Measurements from ENCODE around the gene XAB2. TPM values are rescaled to one million over a fixed set of nuclear protein-coding genes. Genes with fewer than 3 reads are reported as not detected.

XAB2 gene
- total RNA-seq, 1 experiment from 2014 or later = 36.9 TPM

GRCh38 chr19:7605490-7606222, 23.7 kb downstream of the XAB2 start:
- ATAC-seq (peak; percentile 78), DNase-seq (ENCODE audit: low read depth, low spot score) (peak; percentile 12)
- ChIA-PET CTCF (interaction anchor here (0.6 to 0.8 kb wide), 2 partner anchors 9 to 13 kb away, joined by 4 to 13 read pairs; no protein-coding TSS in a partner anchor), POLR2A (interaction anchor here (0.6 to 0.8 kb wide), 2 partner anchors 171 to 255 kb away, joined by 3 read pairs; no protein-coding TSS in a partner anchor)
- intact Hi-C loops (cut with micrococcal nuclease; ENCODE audit: unreplicated experiment) = no loop called here
- no TSS peak for BruUV-seq (replicated peaks)
- Histone ChIP-seq H3K27me3 (ENCODE audit: control insufficient read depth, insufficient read depth, low read length) (no peaks in the 10 kb centered on the region), H3K27ac (ENCODE audit: low read length) (no peak overlapping the region), H3K4me3 (ENCODE audit: low read depth in 2 of 2, low read length in 2 of 2) (no peak overlapping the region), H3K4me1 (ENCODE audit: control insufficient read depth, insufficient read depth, low read length) (no peaks in the 10 kb centered on the region), H3K36me3 (ENCODE audit: control insufficient read depth, insufficient read depth, low read length) (no peaks in the 10 kb centered on the region), H3K9me3 (ENCODE audit: control insufficient read depth, insufficient read depth, low read depth, low read length) (no peaks in the 10 kb centered on the region)
- in situ Hi-C loops (cut with HindIII; ENCODE audit: low pct_unique_long_range_greater_than_20kb, low sequenced_read_pairs) = no loop called here
- TF ChIP-seq SIN3A (IDR thresholded peaks at IDR 0.05; ENCODE audit: borderline replicate concordance, insufficient read depth, low read depth, low read length) (no peak), CTCF (IDR thresholded peaks at IDR 0.05) (no peak), TCF7L2 (IDR thresholded peaks at IDR 0.05; ENCODE audit: low read depth, low read length) (no peak), REST (IDR thresholded peaks at IDR 0.05; ENCODE audit: insufficient read depth in 1 of 2, low read depth in 2 of 2, low read length in 1 of 2) (no peak), POLR2AphosphoS5 (IDR thresholded peaks at IDR 0.05; ENCODE audit: low read depth, low read length) (no peak)

GRCh38 chr19:7603919-7604318, 25.4 kb downstream of the XAB2 start:
- TF ChIP-seq CTCF (IDR thresholded peaks at IDR 0.05) = no peak
- no peaks in the 10 kb centered on the region for H3K9me3 ChIP-seq (ENCODE audit: control insufficient read depth, insufficient read depth, low read depth, low read length)
- no peak overlapping the region for H3K4me3 ChIP-seq (ENCODE audit: low read depth in 2 of 2, low read length in 2 of 2)
- ChIA-PET POLR2A (no interaction called here), CTCF (no interaction called here)
- no peaks in the 10 kb centered on the region for H3K36me3 ChIP-seq (ENCODE audit: control insufficient read depth, insufficient read depth, low read length)
- ATAC-seq (no peak), DNase-seq (ENCODE audit: low read depth, low spot score) (no peak)
- intact Hi-C loops (cut with micrococcal nuclease; ENCODE audit: unreplicated experiment) (no loop called here), in situ Hi-C loops (cut with HindIII; ENCODE audit: low pct_unique_long_range_greater_than_20kb, low sequenced_read_pairs) (no loop called here)
- H3K27ac ChIP-seq (ENCODE audit: low read length) = no peak overlapping the region
- no peaks in the 10 kb centered on the region for H3K4me1 ChIP-seq (ENCODE audit: control insufficient read depth, insufficient read depth, low read length)
- H3K27me3 ChIP-seq (ENCODE audit: control insufficient read depth, insufficient read depth, low read length) = no peaks in the 10 kb centered on the region
- BruUV-seq (replicated peaks) = no TSS peak
